HG02938 (cell line): Measurements from ENCODE around the gene ELOB.

Experiments used
- ATAC-seq: cut with Tn5 transposase; IDR thresholded peaks from one replicate; pipeline ENCODE4 v1.9.1; 2021; ENCODE audit warnings: mild to moderate bottlenecking, moderate library complexity; ENCODE audit not compliant: unreplicated experiment

The ELOB gene

GRCh38 chr16:2811703-2812471, 34.8 kb upstream of the ELOB start:
- ATAC-seq = no peak

- no peak for ATAC-seq
Measured at GRCh38 chr16:2810651-2811050, 33.6 kb upstream of the ELOB start.

- ATAC-seq = no peak
Measured at GRCh38 chr16:2809149-2809760, 32.2 kb upstream of the ELOB start.

GRCh38 chr16:2808181-2808580, 31.1 kb upstream of the ELOB start:
- no peak for ATAC-seq

- ATAC-seq = no peak
Measured at GRCh38 chr16:2806286-2806685, 29.2 kb upstream of the ELOB start.

- ATAC-seq = no peak
Measured at GRCh38 chr16:2804728-2805127, 27.6 kb upstream of the ELOB start.

GRCh38 chr16:2803545-2804195, 26.6 kb upstream of the ELOB start:
- ATAC-seq = no peak

GRCh38 chr16:2799859-2800226, 22.8 kb upstream of the ELOB start:
- ATAC-seq = no peak

GRCh38 chr16:2799205-2799858, 22.3 kb upstream of the ELOB start:
- ATAC-seq = no peak

GRCh38 chr16:2798723-2799204, 21.7 kb upstream of the ELOB start:
- no peak for ATAC-seq

GRCh38 chr16:2795395-2796143, 18.5 kb upstream of the ELOB start:
- ATAC-seq = no peak

- ATAC-seq = no peak
Measured at GRCh38 chr16:2792940-2793339, 15.9 kb upstream of the ELOB start.

GRCh38 chr16:2791174-2791573, 14.1 kb upstream of the ELOB start:
- no peak for ATAC-seq

GRCh38 chr16:2790631-2791030, 13.6 kb upstream of the ELOB start:
- no peak for ATAC-seq

GRCh38 chr16:2787961-2788360, 10.9 kb upstream of the ELOB start:
- ATAC-seq = no peak

- no peak for ATAC-seq
Measured at GRCh38 chr16:2787406-2787805, 10.3 kb upstream of the ELOB start, which contains the start of gene PRSS33. TSS of gene PRSS33 (minus strand) at chr16:2787560. CDS start at chr16:2786547, 1,013 bp downstream.

- no peak for ATAC-seq
Measured at GRCh38 chr16:2786826-2787151, 9.7 kb upstream of the ELOB start.

GRCh38 chr16:2786061-2786825, 9.2 kb upstream of the ELOB start:
- no peak for ATAC-seq

GRCh38 chr16:2785101-2785991, 8.3 kb upstream of the ELOB start:
- no peak for ATAC-seq
